Mesenchymal stem cell (in vitro differentiated cells and primary cell): ENCODE data around the gene FNBP1.

Source experiments
- DNase-seq: peaks from one replicate; pipeline ENCODE4 v3.0.0-alpha.2; 2013
- H2AFZ ChIP-seq: one replicate; pipeline ENCODE4 v1.6.1; 2013; ENCODE audit warnings: low read depth, mild to moderate bottlenecking, control low read depth, inconsistent platforms, low read length, moderate library complexity
- H2AK5ac ChIP-seq: 2 replicates; pipeline ENCODE4 v1.6.1; 2013; ENCODE audit warnings: low read length, moderate library complexity, mild to moderate bottlenecking, inconsistent platforms; ENCODE audit not compliant: severe bottlenecking
- H2BK120ac ChIP-seq: one replicate; pipeline ENCODE4 v1.6.1; 2013; ENCODE audit warnings: low read depth, mild to moderate bottlenecking, inconsistent platforms, low read length, moderate library complexity
- H2BK12ac ChIP-seq, 2 experiments: one replicate each; pipeline ENCODE4 v1.6.1; 2013; ENCODE audit warnings: inconsistent platforms in 2 of 2, low read length in 2 of 2, mild to moderate bottlenecking in 2 of 2, moderate library complexity in 2 of 2, control low read depth in 1 of 2
- H2BK15ac ChIP-seq: one replicate; pipeline ENCODE4 v1.6.1; 2013; ENCODE audit warnings: mild to moderate bottlenecking, low read depth, inconsistent platforms; ENCODE audit not compliant: poor library complexity, severe bottlenecking
- H2BK5ac ChIP-seq: 2 replicates; pipeline ENCODE4 v1.6.1; 2013; ENCODE audit warnings: low read depth, mild to moderate bottlenecking, low read length, control low read depth, inconsistent platforms; ENCODE audit not compliant: poor library complexity, severe bottlenecking
- H3K14ac ChIP-seq, 2 experiments: one replicate each; pipeline ENCODE4 v1.6.1; 2013; ENCODE audit warnings: inconsistent platforms in 2 of 2, low read length in 2 of 2, control low read depth in 1 of 2, mild to moderate bottlenecking in 1 of 2, moderate library complexity in 1 of 2
- H3K18ac ChIP-seq, 2 experiments: one replicate each; pipeline ENCODE4 v1.6.1; 2013; ENCODE audit warnings: inconsistent platforms in 2 of 2, low read length in 2 of 2, control low read depth in 1 of 2, low read depth in 1 of 2, mild to moderate bottlenecking in 1 of 2
- H3K23ac ChIP-seq, 2 experiments: one replicate each; pipeline ENCODE4 v1.6.1; 2013; ENCODE audit warnings: inconsistent platforms in 2 of 2, low read length in 2 of 2, mild to moderate bottlenecking in 2 of 2, moderate library complexity in 2 of 2, control low read depth in 1 of 2
- H3K27ac ChIP-seq: 2 replicates; pipeline ENCODE4 v1.5.1; 2013; ENCODE audit warnings: mild to moderate bottlenecking, moderate library complexity, low read length, control low read depth, inconsistent platforms; ENCODE audit not compliant: poor library complexity, severe bottlenecking
- H3K27me3 ChIP-seq, 2 experiments: 2 replicates each; pipeline versions ENCODE4 v1.6.1 to v1.7.0; 2013; ENCODE audit warnings: low read length in 2 of 2, mild to moderate bottlenecking in 2 of 2, moderate library complexity in 2 of 2, control low read depth in 1 of 2, inconsistent platforms in 1 of 2; ENCODE audit not compliant: control insufficient read depth in 1 of 2, insufficient read depth in 1 of 2
- H3K36me3 ChIP-seq, 2 experiments: 2 replicates each; pipeline versions ENCODE4 v1.6.1 to v1.7.0; 2013; ENCODE audit warnings: low read length in 2 of 2, control low read depth in 1 of 2, inconsistent platforms in 1 of 2, low read depth in 1 of 2, mild to moderate bottlenecking in 1 of 2; ENCODE audit not compliant: insufficient read depth in 2 of 2, control insufficient read depth in 1 of 2
- H3K4ac ChIP-seq, 2 experiments: one replicate each; pipeline ENCODE4 v1.6.1; 2013; ENCODE audit warnings: inconsistent platforms in 2 of 2, low read length in 2 of 2, mild to moderate bottlenecking in 2 of 2, moderate library complexity in 2 of 2, control low read depth in 1 of 2, low read depth in 1 of 2
- H3K4me1 ChIP-seq: 2 replicates; pipeline ENCODE4 v1.6.1; 2013; ENCODE audit warnings: low read depth, low read length, control low read depth; ENCODE audit not compliant: control insufficient read depth, insufficient read depth
- H3K4me2 ChIP-seq: 2 replicates; pipeline ENCODE4 v1.6.1; 2013; ENCODE audit warnings: low read length, mild to moderate bottlenecking, inconsistent platforms; ENCODE audit not compliant: poor library complexity, severe bottlenecking
- H3K4me3 ChIP-seq, 2 experiments: 2 replicates each; pipeline versions ENCODE4 v1.5.1 to v1.7.0; 2013; ENCODE audit warnings: low read length in 2 of 2, mild to moderate bottlenecking in 2 of 2, control low read depth in 1 of 2, low read depth in 1 of 2; ENCODE audit not compliant: insufficient read depth in 1 of 2
- H3K79me1 ChIP-seq: replicated peaks from 2 replicates; pipeline ENCODE4 v1.6.1; 2013; ENCODE audit warnings: mild to moderate bottlenecking, control low read depth, low read length, inconsistent platforms; ENCODE audit not compliant: poor library complexity, severe bottlenecking
- H3K9ac ChIP-seq: 2 replicates; pipeline ENCODE4 v1.7.0; 2013; ENCODE audit warnings: mild to moderate bottlenecking, low read length, moderate library complexity
- H3K9me3 ChIP-seq: 2 replicates; pipeline ENCODE4 v1.7.0; 2013; ENCODE audit warnings: mild to moderate bottlenecking, low read length; ENCODE audit not compliant: control insufficient read depth
- H4K8ac ChIP-seq: one replicate; pipeline ENCODE4 v1.6.1; 2013; ENCODE audit warnings: inconsistent platforms, mild to moderate bottlenecking, low read length, moderate library complexity
- H4K91ac ChIP-seq: one replicate; pipeline ENCODE4 v1.6.1; 2013; ENCODE audit warnings: mild to moderate bottlenecking, low read length, inconsistent platforms
- WGBS: methylation state at CpG from one replicate; pipeline ENCODE4 v1.1.7; 2013; ENCODE audit warnings: mixed read lengths; 5-methylcytosine and 5-hydroxymethylcytosine counted together
- small RNA-seq: library from polyadenylated mRNA; stranded (forward); fragments of <200 nt; extraction: miRNeasy Mini kit (QIAGEN cat#:217004); gene quantifications from one replicate; pipeline ENCODE3, GENCODE V24; 2013; ENCODE audit warnings: low read depth

Gene FNBP1

GRCh38 chr9:129839324-129840023 lies 203.5 kb downstream of the FNBP1 start:
- H3K9ac ChIP-seq, result peak overlapping the region; percentile 39
- no peak overlapping the region for H3K14ac ChIP-seq
- H3K18ac ChIP-seq, result peak overlapping the region; percentile 42 to 44
- H2BK12ac ChIP-seq, result peak overlapping the region; percentile 40 to 95
- H3K9me3 ChIP-seq, result no peaks in the 10 kb centered on the region
- peak overlapping the region in 1 of 2 experiments; percentile 47 for H3K4ac ChIP-seq
- no peak overlapping the region for H3K23ac ChIP-seq
- H3K4me2 ChIP-seq, result no peak overlapping the region
- H4K8ac ChIP-seq, result peak overlapping the region; percentile 64
- H2BK120ac ChIP-seq, result peak overlapping the region; percentile 6
- no peak for DNase-seq
- H3K36me3 ChIP-seq, result peaks cover 4 to 14% of the 10 kb centered on the region in 2 experiments
- peaks cover 22% of the 10 kb centered on the region for H3K4me1 ChIP-seq
- no peaks in the 10 kb centered on the region for H3K27me3 ChIP-seq
- WGBS, result 82% methylated on average over 9 of the region's 10 CpGs
- no peak overlapping the region for H2BK5ac ChIP-seq
- peaks cover 37% of the 10 kb centered on the region for H3K79me1 ChIP-seq
- no peak overlapping the region for H2AFZ ChIP-seq
- no peak overlapping the region for H3K27ac ChIP-seq
- H2BK15ac ChIP-seq, result peak overlapping the region; percentile 73
- no peak overlapping the region for H3K4me3 ChIP-seq
- no peak overlapping the region for H2AK5ac ChIP-seq
- H4K91ac ChIP-seq, result peak overlapping the region; percentile 93

- H2BK12ac ChIP-seq, result peak overlapping the region; percentile 55 to 95
- no peak overlapping the region for H3K23ac ChIP-seq
- H3K18ac ChIP-seq, result peak overlapping the region; percentile 16 to 42
- H3K27ac ChIP-seq, result no peak overlapping the region
- H3K9me3 ChIP-seq, result no peaks in the 10 kb centered on the region
- H4K8ac ChIP-seq, result peak overlapping the region; percentile 65
- peaks cover 22% of the 10 kb centered on the region for H3K4me1 ChIP-seq
- no peak overlapping the region for H3K4me2 ChIP-seq
- no peak overlapping the region for H3K4me3 ChIP-seq
- peak overlapping the region; percentile 93 for H4K91ac ChIP-seq
- peak; percentile 92 for DNase-seq
- WGBS, result 33% methylated on average over 12 of the region's 12 CpGs
- peak overlapping the region; percentile 39 for H3K9ac ChIP-seq
- H3K36me3 ChIP-seq, result peaks cover 4 to 14% of the 10 kb centered on the region in 2 experiments
- no peaks in the 10 kb centered on the region for H3K27me3 ChIP-seq
- peaks cover 38% of the 10 kb centered on the region for H3K79me1 ChIP-seq
- no peak overlapping the region for H2AK5ac ChIP-seq
- H2BK5ac ChIP-seq, result no peak overlapping the region
- H3K4ac ChIP-seq, result no peak overlapping the region
- H2BK120ac ChIP-seq, result no peak overlapping the region
- H2BK15ac ChIP-seq, result no peak overlapping the region
- no peak overlapping the region for H3K14ac ChIP-seq
- no peak overlapping the region for H2AFZ ChIP-seq
Measured at GRCh38 chr9:129838707-129839259, 204.2 kb downstream of the FNBP1 start.

Small RNA genes within 50 kb of the gene (small RNA-seq; reads per million reads assigned to genes)
- 0.86 reads per million for gene MIR6855
